HCT116 (cell line): ENCODE measurements around the gene CAV1. TPM values are rescaled to one million over a fixed set of nuclear protein-coding genes. Genes with fewer than 3 reads are reported as not detected.

Experiments used
- ATAC-seq: fragments of 200-7000 bp; cut with Tn5 transposase; 2 replicates; pipeline ENCODE4 v1.9.1; 2020; ENCODE audit warnings: mild to moderate bottlenecking, moderate library complexity
- BruUV-seq: library from RNA; stranded (reverse); fragments of 400-500 nt; replicated peaks from 2 replicates; lab custom pipeline; 2021; lab: Mats Ljungman, UMichigan
- CTCF ChIA-PET: fragments of 300-600 bp; sonication (Branson Sonifier 250); formaldehyde crosslinking; loops from one replicate; lab custom pipeline; 2021; ENCODE audit warnings: antibody characterized with exemption; lab: Charles Lee
- POLR2A ChIA-PET: fragments of 300-600, 350-600 bp; sonication (Branson Sonifier 250); formaldehyde crosslinking; loops from one replicate; lab custom pipeline; 2021; ENCODE audit warnings: antibody characterized with exemption; lab: Charles Lee
- RAD21 ChIA-PET, 2 experiments: fragments of 300-600 bp; sonication (Branson Sonifier 250); formaldehyde crosslinking; loops; one replicate each; lab custom pipeline; 2023; ENCODE audit warnings: low total read pairs in 2 of 2; ENCODE audit not compliant: uncharacterized antibody in 2 of 2, unreplicated experiment in 2 of 2, low non-redundant PET in 1 of 2; lab: Charles Lee
- DNase-seq: peaks from one replicate; pipeline ENCODE4 v3.0.0-alpha.2; 2010; ENCODE audit warnings: low read depth, low spot score
- H2AFZ ChIP-seq: fragments of 200-600 bp; shearing (Covaris generic), sonication (generic); 2 replicates; pipeline ENCODE4 v1.6.1; 2017; ENCODE audit warnings: low read depth, mixed run types, mixed read lengths, antibody characterized with exemption, low read length; ENCODE audit not compliant: poor library complexity, severe bottlenecking
- H3K27ac ChIP-seq: 2 replicates; pipeline ENCODE4 v1.5.1; 2012; ENCODE audit warnings: low read depth, low read length
- H3K27me3 ChIP-seq: fragments of 200-600 bp; sonication (generic); 2 replicates; pipeline ENCODE4 v1.6.1; 2016; ENCODE audit warnings: mixed run types, low read length, mixed read lengths; ENCODE audit not compliant: insufficient read depth
- H3K36me3 ChIP-seq, 2 experiments: fragments of 200-500 bp in 1 of 2; fragments of 200-600 bp in 1 of 2; sonication (Bioruptor generic) in 1 of 2; sonication (generic) in 1 of 2; 2 replicates each; pipeline versions ENCODE4 v1.5.1 to v1.6.1; 2014 to 2016; ENCODE audit warnings: low read length in 2 of 2, inconsistent platforms in 1 of 2, mixed read lengths in 1 of 2, mixed run types in 1 of 2; ENCODE audit not compliant: insufficient read depth in 2 of 2, control insufficient read depth in 1 of 2
- H3K4me1 ChIP-seq, 2 experiments: fragments of 200-600 bp in 1 of 2; sonication (generic) in 1 of 2; 2 replicates each; pipeline versions ENCODE4 v1.5.1 to v1.6.1; 2012 to 2017; ENCODE audit warnings: low read length in 2 of 2, inconsistent platforms in 1 of 2, mild to moderate bottlenecking in 1 of 2, mixed read lengths in 1 of 2, mixed run types in 1 of 2, moderate library complexity in 1 of 2; ENCODE audit not compliant: insufficient read depth in 2 of 2, control insufficient read depth in 1 of 2
- H3K4me2 ChIP-seq: fragments of 200-600 bp; sonication (generic); 2 replicates; pipeline ENCODE4 v1.6.1; 2017; ENCODE audit warnings: mixed run types, low read length, mixed read lengths
- H3K4me3 ChIP-seq, 2 experiments: fragments of 200-600 bp in 1 of 2; sonication (generic) in 1 of 2; replicated peaks in 1 of 2; 2 replicates each; pipeline ENCODE4 v1.5.1; 2011 to 2016; ENCODE audit warnings: low read length in 2 of 2, control low read depth in 1 of 2, low read depth in 1 of 2, mild to moderate bottlenecking in 1 of 2, mixed read lengths in 1 of 2, mixed run types in 1 of 2
- H3K79me2 ChIP-seq: fragments of 200-600 bp; sonication (generic); 2 replicates; pipeline ENCODE4 v1.6.1; 2017; ENCODE audit warnings: mild to moderate bottlenecking, mixed run types, low read length, moderate library complexity, mixed read lengths; ENCODE audit not compliant: insufficient read depth
- H3K9ac ChIP-seq: fragments of 200-600 bp; sonication (generic); 2 replicates; pipeline ENCODE4 v1.6.1; 2016; ENCODE audit warnings: low read length, mixed read lengths
- H3K9me2 ChIP-seq: fragments of 200-600 bp; sonication (generic), shearing (Covaris generic); 2 replicates; pipeline ENCODE4 v1.6.1; 2017; ENCODE audit warnings: mixed run types, mild to moderate bottlenecking, moderate library complexity; ENCODE audit not compliant: insufficient read depth
- H3K9me3 ChIP-seq, 2 experiments: fragments of 200-500 bp in 1 of 2; fragments of 200-600 bp in 1 of 2; sonication (Bioruptor generic) in 1 of 2; sonication (generic) in 1 of 2; 2 replicates each; pipeline ENCODE4 v1.6.1; 2014 to 2017; ENCODE audit warnings: low read length in 2 of 2, mixed read lengths in 2 of 2, inconsistent platforms in 1 of 2, low read depth in 1 of 2, mild to moderate bottlenecking in 1 of 2, mixed run types in 1 of 2, moderate library complexity in 1 of 2; ENCODE audit not compliant: control insufficient read depth in 1 of 2, insufficient read depth in 1 of 2
- H4K20me1 ChIP-seq: fragments of 200-600 bp; sonication (generic), shearing (Covaris generic); 2 replicates; pipeline ENCODE4 v1.6.1; 2017; ENCODE audit warnings: mixed run types, mild to moderate bottlenecking, moderate library complexity; ENCODE audit not compliant: insufficient read depth
- CBX3 ChIP-seq: IDR thresholded peaks from 2 replicates; pipeline ENCODE4 v1.6.1; 2012; ENCODE audit warnings: low read depth
- EGR1 ChIP-seq: IDR thresholded peaks from 2 replicates; pipeline ENCODE4 v1.6.1; 2012; ENCODE audit warnings: low read depth
- EZH2 ChIP-seq: fragments of 200-600 bp; sonication (generic); IDR thresholded peaks from 2 replicates; pipeline ENCODE4 v1.6.1; 2017; ENCODE audit warnings: antibody characterized with exemption, mixed run types
- JUND ChIP-seq: IDR thresholded peaks from 2 replicates; pipeline ENCODE4 v1.6.1; 2012
- MAX ChIP-seq: IDR thresholded peaks from 2 replicates; pipeline ENCODE4 v1.6.1; 2012
- RAD21 ChIP-seq: IDR thresholded peaks from 2 replicates; pipeline ENCODE4 v1.6.1; 2012; ENCODE audit warnings: low read depth, mild to moderate bottlenecking
- SP1 ChIP-seq: IDR thresholded peaks from 2 replicates; pipeline ENCODE4 v1.6.1; 2012; ENCODE audit warnings: low read depth
- TCF7L2 ChIP-seq: IDR thresholded peaks from 2 replicates; pipeline ENCODE4 v1.7.0; 2011; ENCODE audit warnings: borderline replicate concordance, inconsistent platforms; ENCODE audit not compliant: insufficient read depth, insufficient read length; ENCODE audit errors: extremely low read depth
- ZFX ChIP-seq: fragments of 450-650 bp; IDR thresholded peaks from 2 replicates; pipeline ENCODE4 v1.6.1; 2017
- ZNF274 ChIP-seq: fragments of 200-500 bp; sonication (Bioruptor generic); IDR thresholded peaks from 2 replicates; pipeline ENCODE4 v1.6.1; 2014; ENCODE audit warnings: mild to moderate bottlenecking, low read depth, low read length, inconsistent platforms
- intact Hi-C: fragments of 100-400 bp; cut with micrococcal nuclease; formaldehyde crosslinking; loops from 2 replicates; pipeline ENCODE4 v1.10.0; 2022
- total RNA-seq: library from RNA; stranded (reverse); gene quantifications from one replicate; pipeline ENCODE4 v1.2.1, GENCODE V29; 2021; ENCODE audit not compliant: unreplicated experiment
- TF ChIP-seq, protein P1 (sequence below): IDR thresholded peaks from 2 replicates; pipeline ENCODE4 v1.6.1; 2012
- TF ChIP-seq, protein P2 (sequence below), 3 experiments: fragments of 200-600 bp in 1 of 3; sonication (generic) in 1 of 3; IDR thresholded peaks in 2 of 3; conservative IDR thresholded peaks in 1 of 3; 2 replicates each; pipeline ENCODE4 v1.5.1; 2012 to 2017; ENCODE audit warnings: low read depth in 2 of 3, low read length in 2 of 3, antibody characterized with exemption in 1 of 3, borderline replicate concordance in 1 of 3, control low read depth in 1 of 3, mild to moderate bottlenecking in 1 of 3, mixed read lengths in 1 of 3, mixed run types in 1 of 3, moderate library complexity in 1 of 3; ENCODE audit not compliant: insufficient read depth in 1 of 3

CAV1 gene
- total RNA-seq, 1 experiment from 2014 or later, result 298 TPM

DNA sequence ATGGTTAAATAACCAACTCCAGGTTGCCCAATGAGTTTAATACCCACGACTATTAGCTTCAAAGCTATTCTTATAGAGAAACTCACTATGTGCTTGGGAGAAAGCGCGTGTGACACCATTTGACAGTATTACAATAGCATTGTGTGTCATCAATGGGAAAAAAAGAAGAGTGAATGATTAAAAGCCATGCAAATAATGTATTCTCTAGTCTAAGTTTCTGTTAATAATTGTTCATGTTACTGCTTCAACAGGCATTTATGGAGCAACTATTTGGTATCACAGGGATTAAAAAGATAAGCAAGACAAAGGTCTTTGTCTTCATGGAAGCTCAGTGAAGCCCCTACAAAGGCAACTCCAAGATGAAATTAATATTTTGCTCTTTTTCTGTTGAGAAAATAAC lies 47.2 kb downstream of the CAV1 start:
- H4K20me1 ChIP-seq, result no peaks in the 10 kb centered on the region
- no peak overlapping the region for H3K4me3 ChIP-seq
- TF ChIP-seq ZFX, result no peak
- TF ChIP-seq MAX, result no peak
- no peak for TF ChIP-seq SP1
- no peak for TF ChIP-seq JUND
- no peak for TF ChIP-seq ZNF274
- no peak for TF ChIP-seq TCF7L2
- no peak for TF ChIP-seq CBX3
- no peak for TF ChIP-seq RAD21
- TF ChIP-seq, protein P1, sequence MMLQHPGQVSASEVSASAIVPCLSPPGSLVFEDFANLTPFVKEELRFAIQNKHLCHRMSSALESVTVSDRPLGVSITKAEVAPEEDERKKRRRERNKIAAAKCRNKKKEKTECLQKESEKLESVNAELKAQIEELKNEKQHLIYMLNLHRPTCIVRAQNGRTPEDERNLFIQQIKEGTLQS, result no peak
- no peak for TF ChIP-seq EGR1
- TF ChIP-seq, protein P2, sequence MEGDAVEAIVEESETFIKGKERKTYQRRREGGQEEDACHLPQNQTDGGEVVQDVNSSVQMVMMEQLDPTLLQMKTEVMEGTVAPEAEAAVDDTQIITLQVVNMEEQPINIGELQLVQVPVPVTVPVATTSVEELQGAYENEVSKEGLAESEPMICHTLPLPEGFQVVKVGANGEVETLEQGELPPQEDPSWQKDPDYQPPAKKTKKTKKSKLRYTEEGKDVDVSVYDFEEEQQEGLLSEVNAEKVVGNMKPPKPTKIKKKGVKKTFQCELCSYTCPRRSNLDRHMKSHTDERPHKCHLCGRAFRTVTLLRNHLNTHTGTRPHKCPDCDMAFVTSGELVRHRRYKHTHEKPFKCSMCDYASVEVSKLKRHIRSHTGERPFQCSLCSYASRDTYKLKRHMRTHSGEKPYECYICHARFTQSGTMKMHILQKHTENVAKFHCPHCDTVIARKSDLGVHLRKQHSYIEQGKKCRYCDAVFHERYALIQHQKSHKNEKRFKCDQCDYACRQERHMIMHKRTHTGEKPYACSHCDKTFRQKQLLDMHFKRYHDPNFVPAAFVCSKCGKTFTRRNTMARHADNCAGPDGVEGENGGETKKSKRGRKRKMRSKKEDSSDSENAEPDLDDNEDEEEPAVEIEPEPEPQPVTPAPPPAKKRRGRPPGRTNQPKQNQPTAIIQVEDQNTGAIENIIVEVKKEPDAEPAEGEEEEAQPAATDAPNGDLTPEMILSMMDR (IDR thresholded peaks at IDR 0.05 in 2 of 3, conservative IDR thresholded peaks at IDR 0.05 in 1 of 3; ENCODE audit: borderline replicate concordance in 1 of 3, insufficient read depth in 1 of 3, low read depth in 2 of 3, low read length in 2 of 3), result no peak
- no peak for TF ChIP-seq EZH2
- H3K9ac ChIP-seq, result no peak overlapping the region
- H3K4me1 ChIP-seq, result peaks cover 9 to 31% of the 10 kb centered on the region in 2 experiments
- POLR2A ChIA-PET, result no interaction called here
- no peaks in the 10 kb centered on the region for H3K9me3 ChIP-seq
- CTCF ChIA-PET, result interaction anchor here (1.0 kb wide), 1 partner anchor 10 kb away, joined by 3 read pairs; no protein-coding TSS in a partner anchor
- ATAC-seq, result no peak
- H3K27me3 ChIP-seq, result no peaks in the 10 kb centered on the region
- H3K36me3 ChIP-seq, result no peaks in the 10 kb centered on the region
- H3K9me2 ChIP-seq, result no peaks in the 10 kb centered on the region
- intact Hi-C loops, result no loop called here
- H3K79me2 ChIP-seq, result no peaks in the 10 kb centered on the region
- no peak for DNase-seq
- RAD21 ChIA-PET, result no interaction called here
- no TSS peak for BruUV-seq
- no peak overlapping the region for H3K4me2 ChIP-seq
- no peak overlapping the region for H3K27ac ChIP-seq
- no peak overlapping the region for H2AFZ ChIP-seq
